Fibroblast of skin of back (primary cell): ENCODE results near the gene CFAP206.
A peak's percentile ranks its signal among the peaks of the same experiment; 100 is the strongest.
"Not testable (repeated sequence)": the region's sequence is repeated elsewhere in the genome, so short reads cannot be mapped to it uniquely, and the experiment has no call there.

Source experiments
- DNase-seq: peaks from one replicate; pipeline ENCODE4 v3.0.0-alpha.2; 2013

Gene CFAP206

GRCh38 chr6:87421576-87421975, 13.8 kb downstream of the CFAP206 start:
- DNase-seq, result no peak

DNA sequence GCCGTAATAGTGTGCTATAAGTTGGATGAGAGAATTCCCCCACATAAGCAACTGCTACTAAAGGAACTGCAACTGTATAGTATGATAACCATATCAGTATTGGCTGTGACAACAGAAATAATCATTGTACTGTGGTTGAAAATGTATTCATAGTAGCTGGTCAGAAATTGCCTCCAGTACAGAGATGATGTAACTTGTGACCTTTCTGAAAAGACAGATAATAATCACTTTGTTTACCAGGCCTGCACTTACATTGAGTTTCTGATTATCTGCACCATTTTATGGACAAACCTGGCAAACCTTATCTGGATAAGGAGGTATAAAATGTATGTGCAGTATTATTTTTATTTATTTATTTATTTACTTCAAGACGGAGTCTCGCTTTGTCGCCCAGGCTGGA, 19.0 kb downstream of the CFAP206 start:
- DNase-seq, result no peak

DNA sequence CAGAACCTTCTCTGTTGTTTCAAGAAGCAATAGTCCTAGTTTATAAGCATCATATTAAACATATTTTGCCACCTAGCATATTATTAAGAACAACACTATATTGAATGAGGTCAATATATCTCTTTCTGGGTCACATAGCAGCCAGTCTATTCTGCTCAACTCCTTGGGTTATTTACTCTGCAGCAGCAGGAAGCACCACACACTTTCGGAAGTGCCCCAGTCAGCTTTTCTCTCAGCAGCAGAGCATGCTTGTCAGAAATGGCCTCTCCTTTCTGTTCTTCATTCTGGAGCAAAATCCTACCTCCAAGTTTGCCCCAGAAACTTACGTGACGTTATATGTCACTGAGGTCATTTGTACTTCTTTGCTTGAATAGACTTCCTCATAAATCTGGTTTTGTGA, 22.7 kb downstream of the CFAP206 start:
- no peak for DNase-seq

- peak; percentile 38 for DNase-seq
Observed at GRCh38 chr6:87431263-87431662, 23.5 kb downstream of the CFAP206 start.

GRCh38 chr6:87436435-87436834, 28.7 kb downstream of the CFAP206 start:
- DNase-seq, result peak; percentile 73

DNA sequence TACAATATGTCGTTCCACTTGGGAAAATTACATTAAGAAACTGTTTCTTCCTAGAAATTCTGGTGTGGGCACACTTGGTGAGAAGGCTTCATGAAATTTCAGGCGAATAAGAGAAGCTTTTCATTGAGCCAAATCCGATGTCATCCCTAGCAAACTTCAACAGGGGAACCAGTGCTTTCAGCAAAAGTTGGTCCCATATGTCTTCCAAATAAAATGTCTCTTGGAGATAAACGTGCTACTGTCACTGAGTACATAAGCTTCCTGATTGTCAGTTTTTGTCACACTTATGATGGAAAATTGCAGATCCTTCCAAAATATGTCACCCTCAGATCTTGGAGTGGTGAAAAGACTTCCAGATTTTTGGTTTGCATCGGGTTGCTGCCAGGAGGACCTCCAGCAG, 33.9 kb downstream of the CFAP206 start:
- DNase-seq, result no peak

DNA sequence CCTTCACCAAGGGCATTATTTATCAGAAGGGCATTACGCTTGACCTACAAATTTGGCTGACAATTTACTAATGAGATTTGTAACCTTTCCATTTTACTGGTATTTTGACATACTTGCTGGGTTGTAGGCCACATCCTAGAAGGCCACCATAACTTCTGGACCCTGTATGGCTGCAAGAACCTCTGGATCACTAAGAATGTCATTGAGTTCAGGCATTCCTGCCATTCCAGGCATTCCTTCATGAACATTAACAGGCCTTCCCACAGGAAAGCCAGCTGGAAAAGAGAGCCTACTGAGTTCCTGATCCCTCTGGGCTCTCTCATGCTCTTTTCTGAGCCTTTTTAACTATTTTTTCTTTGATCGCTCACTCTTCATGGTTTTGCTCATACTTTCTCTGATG, 36.6 kb downstream of the CFAP206 start:
- peak; percentile 28 for DNase-seq

- no peak for DNase-seq
Observed at GRCh38 chr6:87465051-87465450, 57.3 kb downstream of the CFAP206 start.

GRCh38 chr6:87472525-87473418, 65.0 kb downstream of the CFAP206 start, which contains the start of gene SLC35A1:
Gene SLC35A1 (plus strand): TSS chr6:87472974. CDS start chr6:87473004, 30 bp downstream.
- DNase-seq, result peak; percentile 81

DNA sequence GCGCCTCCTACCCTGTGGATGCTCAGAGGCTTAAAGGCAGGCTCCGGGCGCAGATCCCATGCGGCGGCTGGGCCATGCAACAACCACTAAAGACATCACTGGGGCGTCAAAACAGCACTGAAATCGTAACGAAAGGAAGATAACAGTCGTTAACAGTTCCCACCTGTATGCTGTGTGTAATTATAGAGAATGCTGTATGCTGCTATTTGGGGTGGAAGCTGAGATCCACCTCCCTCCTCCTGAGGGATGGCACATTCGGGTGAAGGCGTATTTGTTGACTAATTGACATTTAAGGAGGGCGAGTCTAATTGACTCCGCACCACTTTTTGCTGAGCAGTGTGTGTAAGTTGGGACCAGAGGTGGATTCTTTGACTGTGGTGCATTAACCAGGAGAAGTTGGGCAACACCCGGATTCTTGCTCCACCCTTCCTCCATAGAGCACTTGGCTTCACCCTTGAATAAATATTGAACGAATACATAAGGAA, 65.7 kb downstream of the CFAP206 start:
- peak; percentile 59 for DNase-seq

DNA sequence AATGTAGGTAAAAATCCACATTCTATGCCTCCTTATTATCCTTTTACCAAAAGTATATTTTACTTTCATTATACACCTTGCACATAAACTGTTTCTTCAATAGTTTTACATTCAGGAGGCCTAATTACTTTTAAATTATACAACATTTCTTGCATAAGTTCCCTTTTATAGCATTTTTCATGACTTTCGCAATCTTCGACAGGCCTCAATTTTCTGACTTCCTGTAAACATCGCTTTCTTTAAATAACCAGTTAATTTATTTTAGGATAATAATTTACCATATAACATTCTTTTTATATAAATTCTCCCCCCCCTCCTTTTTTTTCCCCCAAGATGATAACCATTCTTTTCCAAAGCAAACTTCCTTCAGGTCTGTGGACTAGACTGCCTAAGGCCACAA, 74.2 kb downstream of the CFAP206 start:
- no peak for DNase-seq

DNA sequence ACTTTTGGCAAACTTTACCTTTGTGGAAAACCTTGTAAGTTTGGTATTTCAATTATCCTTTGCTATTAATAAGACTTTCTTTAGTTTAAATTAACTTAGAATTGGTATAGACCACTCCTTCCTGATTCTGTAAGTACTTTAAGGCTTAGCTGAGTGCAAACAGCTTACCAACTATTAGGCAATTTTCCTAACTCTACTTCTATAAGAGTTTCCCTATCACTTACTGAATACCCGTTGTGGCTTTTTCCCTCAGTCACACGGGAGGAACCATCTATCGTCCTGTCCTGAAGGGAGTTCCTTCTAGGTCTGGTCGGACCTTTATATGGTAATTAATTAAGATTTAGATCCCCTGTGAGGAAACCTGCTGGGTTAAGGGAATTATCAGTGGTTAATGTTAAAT, 74.6 kb downstream of the CFAP206 start:
- no peak for DNase-seq

- DNase-seq, result peak; percentile 53
Observed at GRCh38 chr6:87483929-87484328, 76.2 kb downstream of the CFAP206 start.

GRCh38 chr6:87484491-87484890, 76.7 kb downstream of the CFAP206 start:
- no peak for DNase-seq

- peak; percentile 21 for DNase-seq
Observed at GRCh38 chr6:87487555-87487954, 79.8 kb downstream of the CFAP206 start.

GRCh38 chr6:87489326-87489725, 81.6 kb downstream of the CFAP206 start:
- DNase-seq, result not testable (repeated sequence)

GRCh38 chr6:87494761-87495422, 87.1 kb downstream of the CFAP206 start:
- no peak for DNase-seq

- no peak for DNase-seq
Observed at GRCh38 chr6:87498048-87498447, 90.3 kb downstream of the CFAP206 start.

- no peak for DNase-seq
Observed at GRCh38 chr6:87501809-87502572, 94.2 kb downstream of the CFAP206 start.

DNA sequence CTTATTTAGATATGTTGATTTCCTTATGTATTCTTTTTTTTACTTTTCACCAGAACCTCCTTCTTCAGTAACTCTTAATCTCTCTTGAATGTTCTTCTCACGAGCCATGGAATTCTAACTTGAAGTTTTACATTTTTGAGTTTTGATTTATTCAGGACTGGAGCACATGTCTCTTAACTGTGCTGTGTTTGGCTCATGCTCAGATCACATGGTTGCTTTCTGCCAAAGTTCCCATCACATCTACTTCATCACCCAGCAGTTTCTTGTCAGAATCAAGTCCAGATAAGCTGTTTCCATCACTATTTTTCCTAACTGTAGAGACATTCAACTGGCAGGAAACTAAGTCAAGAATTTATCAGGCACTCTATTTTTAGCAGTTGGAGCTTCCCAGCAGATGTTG, 96.7 kb downstream of the CFAP206 start:
- DNase-seq, result peak; percentile 15
